HEK293 (cell line): ENCODE results near the gene INSYN2B.

Experiments
- BCL11B ChIP-seq: fragments of 450-650 bp; formaldehyde crosslinking; IDR thresholded peaks from 2 replicates; pipeline ENCODE4 v1.5.1; 2016; ENCODE audit warnings: low read depth, missing biosample characterization, missing genetic modification characterization
- CTCF ChIP-seq: fragments of 450-650 bp; formaldehyde crosslinking; IDR thresholded peaks from 2 replicates; pipeline ENCODE4 v1.5.1; 2016; ENCODE audit warnings: missing biosample characterization, missing genetic modification characterization
- HIC1 ChIP-seq: fragments of 450-650 bp; formaldehyde crosslinking; IDR thresholded peaks from 2 replicates; pipeline ENCODE4 v1.5.1; 2016; ENCODE audit warnings: missing biosample characterization, missing genetic modification characterization
- MZF1 ChIP-seq: fragments of 450-650 bp; formaldehyde crosslinking; IDR thresholded peaks from 2 replicates; pipeline ENCODE4 v1.5.1; 2017; ENCODE audit warnings: missing biosample characterization, missing genetic modification characterization, borderline replicate concordance
- PRDM10 ChIP-seq: fragments of 450-650 bp; formaldehyde crosslinking; IDR thresholded peaks from 2 replicates; pipeline ENCODE4 v1.5.1; 2016; ENCODE audit warnings: missing biosample characterization, missing genetic modification characterization
- REPIN1 ChIP-seq: fragments of 450-650 bp; formaldehyde crosslinking; IDR thresholded peaks from 2 replicates; pipeline ENCODE4 v1.5.1; 2017; ENCODE audit warnings: missing biosample characterization, missing genetic modification characterization, low read depth
- TCF7L2 ChIP-seq: IDR thresholded peaks from 2 replicates; pipeline ENCODE4 v1.6.1; 2011; ENCODE audit warnings: low read depth, mild to moderate bottlenecking, inconsistent platforms, low read length, moderate library complexity, borderline replicate concordance
- WT1 ChIP-seq: fragments of 450-650 bp; formaldehyde crosslinking; IDR thresholded peaks from 2 replicates; pipeline ENCODE4 v1.5.1; 2016; ENCODE audit warnings: missing biosample characterization, missing genetic modification characterization
- ZBTB1 ChIP-seq: fragments of 450-650 bp; formaldehyde crosslinking; IDR thresholded peaks from 2 replicates; pipeline ENCODE4 v1.5.1; 2016; ENCODE audit warnings: missing biosample characterization, missing genetic modification characterization
- ZBTB20 ChIP-seq: fragments of 450-650 bp; formaldehyde crosslinking; IDR thresholded peaks from 2 replicates; pipeline ENCODE4 v1.5.1; 2016; ENCODE audit warnings: missing biosample characterization, missing genetic modification characterization
- ZBTB21 ChIP-seq: fragments of 450-650 bp; formaldehyde crosslinking; IDR thresholded peaks from 2 replicates; pipeline ENCODE4 v1.5.1; 2017; ENCODE audit warnings: missing biosample characterization, missing genetic modification characterization
- ZNF10 ChIP-seq: fragments of 450-650 bp; formaldehyde crosslinking; IDR thresholded peaks from 2 replicates; pipeline ENCODE4 v1.5.1; 2017; ENCODE audit warnings: missing biosample characterization, missing genetic modification characterization
- ZNF146 ChIP-seq: fragments of 450-650 bp; formaldehyde crosslinking; IDR thresholded peaks from 2 replicates; pipeline ENCODE4 v1.5.1; 2016; ENCODE audit warnings: missing biosample characterization, missing genetic modification characterization
- ZNF16 ChIP-seq: fragments of 450-650 bp; formaldehyde crosslinking; IDR thresholded peaks from 2 replicates; pipeline ENCODE4 v1.5.1; 2016; ENCODE audit warnings: low read depth, missing biosample characterization, missing genetic modification characterization
- ZNF184 ChIP-seq: fragments of 450-650 bp; IDR thresholded peaks from 2 replicates; pipeline ENCODE4 v1.5.1; 2018; ENCODE audit warnings: missing biosample characterization, mild to moderate bottlenecking, missing genetic modification characterization
- ZNF19 ChIP-seq: fragments of 450-650 bp; formaldehyde crosslinking; IDR thresholded peaks from 2 replicates; pipeline ENCODE4; 2016; ENCODE audit warnings: missing biosample characterization, missing genetic modification characterization, low read depth
- ZNF211 ChIP-seq: fragments of 450-650 bp; formaldehyde crosslinking; IDR thresholded peaks from 2 replicates; pipeline ENCODE4 v1.5.1; 2016; ENCODE audit warnings: low read depth, missing biosample characterization, missing genetic modification characterization
- ZNF223 ChIP-seq: fragments of 450-650 bp; formaldehyde crosslinking; IDR thresholded peaks from 2 replicates; pipeline ENCODE4 v1.5.1; 2016; ENCODE audit warnings: missing biosample characterization, missing genetic modification characterization
- ZNF280C ChIP-seq: fragments of 450-650 bp; formaldehyde crosslinking; IDR thresholded peaks from 2 replicates; pipeline ENCODE4 v1.5.1; 2016; ENCODE audit warnings: missing biosample characterization, missing genetic modification characterization
- ZNF324 ChIP-seq: fragments of 450-650 bp; formaldehyde crosslinking; IDR thresholded peaks from 2 replicates; pipeline ENCODE4 v1.5.1; 2016; ENCODE audit warnings: missing biosample characterization, missing genetic modification characterization
- ZNF335 ChIP-seq: fragments of 450-650 bp; formaldehyde crosslinking; conservative IDR thresholded peaks from 2 replicates; pipeline ENCODE4 v1.5.1; 2016; ENCODE audit warnings: missing biosample characterization, missing genetic modification characterization
- ZNF366 ChIP-seq: fragments of 450-650 bp; formaldehyde crosslinking; conservative IDR thresholded peaks from 2 replicates; pipeline ENCODE4 v1.5.1; 2016; ENCODE audit warnings: missing biosample characterization, missing genetic modification characterization
- ZNF394 ChIP-seq: fragments of 450-650 bp; formaldehyde crosslinking; IDR thresholded peaks from 2 replicates; pipeline ENCODE4 v1.5.1; 2016; ENCODE audit warnings: missing biosample characterization, missing genetic modification characterization, mild to moderate bottlenecking, moderate library complexity, borderline replicate concordance
- ZNF558 ChIP-seq: fragments of 450-650 bp; formaldehyde crosslinking; IDR thresholded peaks from 2 replicates; pipeline ENCODE4 v1.5.1; 2016; ENCODE audit warnings: missing biosample characterization, missing genetic modification characterization
- ZNF560 ChIP-seq: fragments of 450-650 bp; formaldehyde crosslinking; IDR thresholded peaks from 2 replicates; pipeline ENCODE4 v1.5.1; 2017; ENCODE audit warnings: missing biosample characterization, missing genetic modification characterization, borderline replicate concordance
- ZNF610 ChIP-seq: fragments of 450-650 bp; formaldehyde crosslinking; IDR thresholded peaks from 2 replicates; pipeline ENCODE4 v1.5.1; 2016; ENCODE audit warnings: missing biosample characterization, missing genetic modification characterization, borderline replicate concordance
- ZNF621 ChIP-seq: fragments of 450-650 bp; formaldehyde crosslinking; IDR thresholded peaks from 2 replicates; pipeline ENCODE4 v1.5.1; 2017; ENCODE audit warnings: missing biosample characterization, missing genetic modification characterization
- ZNF624 ChIP-seq: fragments of 450-650 bp; formaldehyde crosslinking; IDR thresholded peaks from 2 replicates; pipeline ENCODE4 v1.5.1; 2017; ENCODE audit warnings: missing biosample characterization, missing genetic modification characterization
- ZNF658 ChIP-seq: fragments of 450-650 bp; formaldehyde crosslinking; IDR thresholded peaks from 2 replicates; pipeline ENCODE4; 2016; ENCODE audit warnings: missing biosample characterization, missing genetic modification characterization
- ZNF660 ChIP-seq: fragments of 450-650 bp; IDR thresholded peaks from 2 replicates; pipeline ENCODE4 v1.5.1; 2018; ENCODE audit warnings: missing biosample characterization, mild to moderate bottlenecking, missing genetic modification characterization
- ZNF664 ChIP-seq: fragments of 450-650 bp; formaldehyde crosslinking; IDR thresholded peaks from 2 replicates; pipeline ENCODE4 v1.5.1; 2016; ENCODE audit warnings: missing biosample characterization, missing genetic modification characterization
- ZXDB ChIP-seq: fragments of 450-650 bp; formaldehyde crosslinking; IDR thresholded peaks from 2 replicates; pipeline ENCODE4 v1.5.1; 2016; ENCODE audit warnings: missing biosample characterization, missing genetic modification characterization

Gene INSYN2B

GRCh38 chr5:169980418-169981053 is at the start of gene INSYN2B (continued):
- TF ChIP-seq CTCF (tag by site-specific recombination) (peak; percentile 81), MZF1 (tag by site-specific recombination) (no peak), ZNF280C (no peak), WT1 (tag by site-specific recombination) (no peak), ZNF621 (no peak), ZBTB1 (no peak), ZNF560 (tag by site-specific recombination) (no peak), ZNF660 (0 out of 2 replicates have a peak, but pooled peaks have one; percentile 59), PRDM10 (tag by site-specific recombination) (peak; percentile 71), ZNF211 (no peak), TCF7L2 (no peak), ZNF19 (tag by site-specific recombination) (no peak), ZNF10 (tag by site-specific recombination) (no peak), ZNF664 (tag by site-specific recombination) (peak; percentile 96), HIC1 (tag by site-specific recombination) (no peak), BCL11B (tag by site-specific recombination) (no peak), ZNF394 (tag by site-specific recombination) (peak; percentile 47; the same call in 1 of the 2 replicates), ZBTB21 (tag by site-specific recombination) (no peak), ZBTB20 (tag by site-specific recombination) (peak; percentile 17; the same call in 1 of the 2 replicates), ZNF324 (tag by site-specific recombination) (no peak), ZNF610 (tag by site-specific recombination) (0 out of 2 replicates have a peak, but pooled peaks have one; percentile 26), ZNF366 (tag by site-specific recombination) (peak; percentile 82), ZNF558 (tag by site-specific recombination) (no peak; the same call in 1 of the 2 replicates), ZNF658 (no peak), ZNF146 (tag by site-specific recombination) (no peak), ZXDB (tag by site-specific recombination) (peak; percentile 22; the same call in 1 of the 2 replicates), ZNF184 (tag by site-specific recombination) (no peak), REPIN1 (tag by site-specific recombination) (no peak), ZNF624 (tag by site-specific recombination) (no peak), ZNF16 (tag by site-specific recombination) (no peak), ZNF335 (tag by site-specific recombination) (peak; percentile 75), ZNF223 (tag by site-specific recombination) (no peak)
